MM.1S (cell line): ENCODE data around the gene LRRC31.

Experiments used
- DNase-seq: peaks from one replicate; pipeline ENCODE4 v3.0.0-alpha.2; 2015
- H2AFZ ChIP-seq: fragments of 300-600 bp; sonication (generic); 2 replicates; pipeline ENCODE4 v1.6.0; 2016; ENCODE audit warnings: antibody characterized with exemption, low read length
- H3F3A ChIP-seq: fragments of 300-600 bp; sonication (generic); 2 replicates; pipeline ENCODE4 v1.6.1; 2016; ENCODE audit warnings: mild to moderate bottlenecking, antibody characterized with exemption, low read length, moderate library complexity, mixed read lengths; ENCODE audit not compliant: insufficient read depth
- H3K27ac ChIP-seq: fragments of 300-600 bp; sonication (generic); 2 replicates; pipeline ENCODE4 v1.5.1; 2016; ENCODE audit warnings: mild to moderate bottlenecking, low read length
- H3K27me3 ChIP-seq: fragments of 300-600 bp; sonication (generic); replicated peaks from 2 replicates; pipeline ENCODE4 v1.6.0; 2016; ENCODE audit warnings: low read length; ENCODE audit not compliant: insufficient read depth
- H3K36me3 ChIP-seq: fragments of 300-600 bp; sonication (generic); replicated peaks from 2 replicates; pipeline ENCODE4 v1.6.1; 2016; ENCODE audit warnings: mild to moderate bottlenecking, low read length, mixed read lengths; ENCODE audit not compliant: insufficient read depth
- H3K4me1 ChIP-seq: fragments of 300-600 bp; sonication (generic); 2 replicates; pipeline ENCODE4 v1.6.1; 2016; ENCODE audit warnings: low read length, mixed read lengths
- H3K4me2 ChIP-seq: fragments of 300-600 bp; sonication (generic); 2 replicates; pipeline ENCODE4 v1.6.0; 2016; ENCODE audit warnings: low read depth, low read length
- H3K4me3 ChIP-seq: fragments of 300-600 bp; sonication (generic); 2 replicates; pipeline ENCODE4 v1.5.1; 2016; ENCODE audit warnings: low read length, mixed read lengths
- H3K79me2 ChIP-seq: fragments of 300-600 bp; sonication (generic); 2 replicates; pipeline ENCODE4 v1.6.1; 2016; ENCODE audit warnings: mixed run types, low read length, mixed read lengths
- H3K9ac ChIP-seq: fragments of 300-600 bp; sonication (generic); 2 replicates; pipeline ENCODE4 v1.6.1; 2016; ENCODE audit warnings: low read length, mixed read lengths
- H3K9me2 ChIP-seq: fragments of 300-600 bp; sonication (generic); replicated peaks from 2 replicates; pipeline ENCODE4 v1.6.1; 2016; ENCODE audit warnings: mild to moderate bottlenecking, low read length, mixed read lengths; ENCODE audit not compliant: insufficient read depth
- H3K9me3 ChIP-seq: fragments of 300-600 bp; sonication (generic); replicated peaks from 2 replicates; pipeline ENCODE4 v1.6.1; 2016; ENCODE audit warnings: mild to moderate bottlenecking, low read length, mixed read lengths; ENCODE audit not compliant: insufficient read depth
- H4K20me1 ChIP-seq: fragments of 300-600 bp; sonication (generic); 2 replicates; pipeline ENCODE4 v1.6.1; 2016; ENCODE audit warnings: mild to moderate bottlenecking, low read length, moderate library complexity, mixed read lengths; ENCODE audit not compliant: insufficient read depth
- CTCF ChIP-seq: fragments of 300-600 bp; sonication (generic); IDR thresholded peaks from 2 replicates; pipeline ENCODE4 v1.5.1; 2016; ENCODE audit warnings: antibody characterized with exemption, low read length, mixed read lengths
- EZH2 ChIP-seq: fragments of 300-600 bp; sonication (generic); optimal IDR thresholded peaks from 2 replicates; pipeline ENCODE3; 2017; ENCODE audit warnings: low read depth, mild to moderate bottlenecking, antibody characterized with exemption, low read length, mixed read lengths
- EZH2phosphoT487 ChIP-seq: fragments of 300-600 bp; sonication (generic); IDR thresholded peaks from 2 replicates; pipeline ENCODE4 v1.6.1; 2018; ENCODE audit warnings: antibody characterized with exemption, low read length

LRRC31 gene

DNA sequence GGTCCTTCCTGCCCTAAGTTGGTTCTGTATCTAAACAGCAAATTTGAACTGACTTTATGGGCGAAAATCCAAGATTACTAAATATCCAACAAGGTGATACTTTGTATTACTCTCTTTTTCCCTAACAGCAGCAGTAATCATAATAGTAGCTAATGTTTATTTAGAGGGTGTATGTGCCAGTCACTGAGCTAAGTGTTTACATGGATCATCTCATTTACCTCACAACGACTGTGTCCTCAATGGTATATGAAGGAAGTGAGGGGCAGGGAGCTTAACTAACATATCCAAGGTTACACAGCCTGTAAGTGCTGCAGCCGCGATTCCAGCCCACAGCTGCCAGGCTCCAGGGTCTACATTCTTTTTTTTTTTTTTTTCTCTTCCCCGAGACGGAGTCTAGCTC lies 46.8 kb downstream of the LRRC31 start:
- no peak for DNase-seq
- H4K20me1 ChIP-seq = no peaks in the 10 kb centered on the region
- H3K9me3 ChIP-seq = no peaks in the 10 kb centered on the region
- H3K27me3 ChIP-seq = no peaks in the 10 kb centered on the region
- H3K36me3 ChIP-seq = no peaks in the 10 kb centered on the region
- H3K9me2 ChIP-seq = no peaks in the 10 kb centered on the region
- H3K4me2 ChIP-seq = no peak overlapping the region
- no peaks in the 10 kb centered on the region for H3K79me2 ChIP-seq
- no peak for TF ChIP-seq CTCF
- no peak for TF ChIP-seq EZH2
- no peak for TF ChIP-seq EZH2phosphoT487
- no peaks in the 10 kb centered on the region for H3F3A ChIP-seq
- no peak overlapping the region for H3K27ac ChIP-seq
- no peak overlapping the region for H3K4me3 ChIP-seq
- no peak overlapping the region for H2AFZ ChIP-seq
- no peak overlapping the region for H3K9ac ChIP-seq
- peaks cover 5% of the 10 kb centered on the region; the same call in 1 of the 2 replicates for H3K4me1 ChIP-seq

DNA sequence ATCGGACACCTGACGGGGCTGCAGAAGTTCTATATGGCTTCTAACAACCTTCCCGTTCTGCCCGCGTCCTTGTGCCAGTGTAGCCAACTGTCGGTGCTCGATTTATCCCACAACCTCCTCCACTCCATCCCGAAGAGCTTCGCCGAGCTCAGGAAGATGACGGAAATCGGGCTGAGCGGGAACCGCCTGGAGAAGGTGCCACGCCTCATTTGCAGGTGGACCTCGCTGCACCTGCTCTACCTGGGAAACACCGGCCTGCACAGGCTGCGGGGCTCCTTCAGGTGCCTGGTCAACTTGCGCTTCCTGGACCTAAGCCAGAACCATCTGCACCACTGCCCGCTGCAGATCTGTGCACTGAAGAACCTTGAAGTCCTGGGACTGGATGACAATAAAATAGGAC lies 47.2 kb downstream of the LRRC31 start:
- no peaks in the 10 kb centered on the region for H3K36me3 ChIP-seq
- no peak overlapping the region for H2AFZ ChIP-seq
- TF ChIP-seq CTCF (no peak), EZH2phosphoT487 (no peak), EZH2 (no peak)
- H3K4me1 ChIP-seq = peaks cover under 1% of the 10 kb centered on the region; the same call in 1 of the 2 replicates
- H3F3A ChIP-seq = no peaks in the 10 kb centered on the region
- H3K9ac ChIP-seq = no peak overlapping the region
- no peak for DNase-seq
- H3K4me3 ChIP-seq = no peak overlapping the region
- H3K79me2 ChIP-seq = no peaks in the 10 kb centered on the region
- H3K4me2 ChIP-seq = no peak overlapping the region
- no peaks in the 10 kb centered on the region for H3K27me3 ChIP-seq
- H3K9me2 ChIP-seq = no peaks in the 10 kb centered on the region
- no peak overlapping the region for H3K27ac ChIP-seq
- no peaks in the 10 kb centered on the region for H3K9me3 ChIP-seq
- H4K20me1 ChIP-seq = no peaks in the 10 kb centered on the region

- Histone ChIP-seq H3K9ac (no peak overlapping the region), H3F3A (no peaks in the 10 kb centered on the region), H3K36me3 (no peaks in the 10 kb centered on the region), H2AFZ (no peak overlapping the region), H3K9me2 (no peaks in the 10 kb centered on the region), H3K9me3 (no peaks in the 10 kb centered on the region), H3K4me3 (no peak overlapping the region), H4K20me1 (no peaks in the 10 kb centered on the region), H3K4me1 (no peaks in the 10 kb centered on the region), H3K27me3 (no peaks in the 10 kb centered on the region), H3K79me2 (no peaks in the 10 kb centered on the region), H3K27ac (no peak overlapping the region), H3K4me2 (no peak overlapping the region)
- TF ChIP-seq CTCF = no peak
- TF ChIP-seq EZH2 = no peak
- TF ChIP-seq EZH2phosphoT487 = no peak
- no peak for DNase-seq
These were observed 47.6 kb downstream of the LRRC31 start for GRCh38 chr3:169822091-169822490.
